GM18909 (cell line): ENCODE results near the gene KIAA0825.

Source experiments
- ATAC-seq: cut with Tn5 transposase; IDR thresholded peaks from one replicate; pipeline ENCODE4 v1.9.1; 2021; ENCODE audit warnings: mild to moderate bottlenecking; ENCODE audit not compliant: unreplicated experiment, poor library complexity

Gene KIAA0825

GRCh38 chr5:94517490-94518488 is 100.6 kb downstream of the KIAA0825 start:
- ATAC-seq: no peak

DNA sequence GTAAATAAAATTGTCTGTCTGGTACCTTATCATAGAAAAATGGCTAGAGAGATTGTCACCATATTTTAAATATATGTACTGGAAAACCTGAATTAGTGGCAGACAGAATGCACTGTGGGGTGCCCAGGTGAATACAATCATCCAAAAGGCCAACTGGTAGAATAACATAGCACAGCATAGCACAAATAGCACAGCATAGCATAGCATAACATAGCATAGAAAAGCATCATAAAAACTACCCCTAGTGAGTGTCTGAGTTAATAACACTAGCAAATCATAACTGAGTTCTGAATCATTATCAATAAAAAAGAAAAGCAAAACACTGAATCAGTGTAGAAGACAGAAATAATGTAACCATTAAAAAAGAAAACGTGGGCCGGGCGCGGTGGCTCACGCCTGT is 102.3 kb downstream of the KIAA0825 start:
- no peak for ATAC-seq

DNA sequence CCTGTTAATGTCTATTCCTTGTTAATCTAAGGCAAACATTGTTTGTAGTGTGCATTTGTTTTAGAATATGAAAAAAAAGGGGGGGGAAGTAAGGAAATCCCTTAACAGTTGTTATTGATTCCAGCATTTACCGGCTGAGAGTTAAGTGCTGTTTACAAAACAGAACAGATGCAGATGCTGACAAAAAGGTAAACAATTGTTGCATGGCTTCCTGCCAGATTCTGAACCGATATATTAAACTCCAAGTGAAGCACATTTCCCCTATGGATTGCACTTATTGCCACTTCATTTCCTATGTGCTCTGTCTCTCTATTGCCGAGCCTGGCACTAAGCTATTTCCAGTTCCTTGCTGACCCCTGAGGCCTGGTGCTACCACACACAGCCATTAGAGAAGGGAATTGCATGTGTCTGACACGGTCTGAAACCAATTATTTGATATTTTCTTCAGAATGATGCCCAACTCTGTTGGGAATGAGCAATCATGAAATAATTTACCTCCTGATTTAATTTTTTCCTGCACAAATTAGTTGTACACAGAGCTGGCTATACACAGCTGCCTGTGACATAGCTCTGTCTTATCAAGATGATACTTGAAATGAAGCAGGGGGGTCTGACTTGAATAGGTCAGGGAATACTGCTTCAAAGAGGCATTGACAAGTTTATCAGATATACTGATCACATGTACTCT is 109.8 kb downstream of the KIAA0825 start:
- ATAC-seq: no peak

DNA sequence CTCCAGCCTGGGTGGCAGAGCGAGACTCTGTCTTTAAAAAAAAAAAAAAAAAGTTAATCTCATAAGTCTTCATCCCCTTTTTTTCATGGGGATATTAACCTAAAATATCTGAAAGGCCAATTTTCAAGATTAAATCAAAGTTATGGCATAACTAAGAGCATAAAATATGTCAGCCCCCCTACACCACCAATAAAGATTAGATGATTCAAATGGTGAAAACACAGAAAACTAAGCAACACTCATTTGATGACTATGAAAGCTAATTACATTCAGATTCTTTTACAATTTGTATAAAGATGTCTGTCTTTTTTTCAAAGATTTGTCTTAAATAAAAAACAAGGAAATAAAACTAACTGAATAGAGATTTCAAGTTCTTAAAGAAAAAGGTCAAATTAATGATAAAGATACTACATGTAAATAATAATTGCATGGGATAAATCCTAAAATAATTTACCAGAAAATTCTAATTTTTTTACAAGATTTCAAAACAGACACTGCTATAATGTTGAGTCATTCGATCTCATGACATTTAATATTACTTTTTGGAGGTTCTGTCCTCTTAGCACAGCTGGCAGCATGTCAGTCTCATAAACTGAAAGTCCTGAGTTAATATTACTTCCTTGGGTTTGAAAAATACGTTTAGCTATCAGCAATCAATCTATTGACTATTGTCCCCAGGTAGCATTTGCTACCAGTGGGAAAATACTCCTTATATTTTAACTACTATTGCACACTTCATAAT is 112.9 kb downstream of the KIAA0825 start:
- no peak for ATAC-seq

- no peak for ATAC-seq
Observed at GRCh38 chr5:94503677-94504076, 114.7 kb downstream of the KIAA0825 start.

GRCh38 chr5:94501365-94501764 is 117.0 kb downstream of the KIAA0825 start:
- no peak for ATAC-seq

DNA sequence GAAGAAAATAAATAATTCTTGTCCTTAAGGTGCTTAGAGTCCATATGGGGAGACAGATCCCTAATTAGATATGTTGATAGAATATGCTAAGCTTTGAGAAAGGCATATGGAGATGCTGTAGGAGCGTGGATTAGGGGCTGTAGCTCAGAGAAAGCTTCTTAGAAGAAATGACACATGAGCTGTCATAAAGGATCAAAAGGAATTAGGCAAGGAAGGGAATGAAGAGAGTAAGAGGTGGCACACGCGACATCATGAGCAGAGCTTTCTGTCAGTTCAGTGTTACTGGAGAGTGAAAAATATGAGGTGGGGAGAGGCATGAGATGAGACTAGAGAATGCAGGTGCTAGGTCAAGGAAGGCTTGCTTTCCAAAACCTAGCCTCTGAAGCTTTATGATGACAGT is 118.6 kb downstream of the KIAA0825 start:
- no peak for ATAC-seq

DNA sequence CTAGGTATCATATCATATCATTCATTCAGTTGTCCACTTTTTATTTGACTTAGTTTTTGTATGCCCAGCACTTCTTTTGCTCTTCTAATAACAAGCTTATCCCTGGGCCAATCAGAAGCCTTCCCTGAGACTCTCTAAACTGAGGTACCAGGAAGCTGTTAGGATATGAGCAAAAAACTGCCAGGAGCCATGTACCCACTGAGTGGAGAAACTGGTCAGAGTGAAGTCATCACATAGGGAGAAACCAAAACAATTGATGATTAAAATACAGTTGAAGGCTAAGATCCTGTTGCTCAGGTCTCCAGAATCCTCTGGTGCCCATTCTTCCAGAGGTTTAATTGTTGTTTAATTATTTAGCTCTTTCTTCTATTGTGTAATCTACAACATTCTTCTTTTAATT is 120.2 kb downstream of the KIAA0825 start:
- no peak for ATAC-seq

DNA sequence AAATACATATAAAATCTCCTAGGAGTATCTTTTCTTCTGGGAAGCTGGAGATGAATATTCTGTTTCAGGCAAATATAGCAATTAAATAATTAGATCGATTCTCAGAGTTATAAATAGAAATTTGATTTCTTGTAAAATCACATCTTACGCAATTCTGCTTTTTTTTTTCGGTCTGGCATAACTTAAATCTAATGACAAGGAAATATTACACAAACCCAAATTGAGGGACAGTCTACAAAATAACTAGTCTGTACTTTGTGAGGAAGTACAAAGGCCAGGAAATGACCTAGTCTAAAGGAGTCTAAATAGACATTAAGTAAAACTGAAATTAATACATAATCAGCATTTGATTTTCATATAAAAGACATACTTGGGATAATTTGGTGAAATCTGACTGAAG is 133.3 kb downstream of the KIAA0825 start:
- no peak for ATAC-seq

GRCh38 chr5:94481059-94481458 is 137.3 kb downstream of the KIAA0825 start:
- peak; percentile 47 for ATAC-seq

- ATAC-seq: no peak
Observed at GRCh38 chr5:94480486-94480885, 137.9 kb downstream of the KIAA0825 start.

DNA sequence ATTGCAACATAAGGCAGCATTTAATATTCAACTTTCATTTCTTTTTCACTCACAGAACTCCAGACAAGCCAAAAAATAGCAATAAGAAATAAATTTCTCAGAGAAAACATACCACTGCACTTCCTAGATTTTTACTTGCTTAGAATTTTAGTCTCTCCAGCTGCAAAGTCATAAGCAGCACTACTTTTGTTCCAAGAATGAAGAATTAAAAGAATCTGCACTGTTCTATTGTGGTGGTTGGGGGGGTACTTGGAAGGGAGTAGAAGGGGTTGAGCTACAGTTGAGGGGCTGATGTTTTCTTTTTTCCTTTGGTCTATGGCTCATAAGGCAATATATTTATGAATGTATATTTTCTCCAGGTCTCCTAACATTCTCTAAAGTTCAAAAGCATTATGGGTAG is 144.5 kb downstream of the KIAA0825 start:
- no peak for ATAC-seq

DNA sequence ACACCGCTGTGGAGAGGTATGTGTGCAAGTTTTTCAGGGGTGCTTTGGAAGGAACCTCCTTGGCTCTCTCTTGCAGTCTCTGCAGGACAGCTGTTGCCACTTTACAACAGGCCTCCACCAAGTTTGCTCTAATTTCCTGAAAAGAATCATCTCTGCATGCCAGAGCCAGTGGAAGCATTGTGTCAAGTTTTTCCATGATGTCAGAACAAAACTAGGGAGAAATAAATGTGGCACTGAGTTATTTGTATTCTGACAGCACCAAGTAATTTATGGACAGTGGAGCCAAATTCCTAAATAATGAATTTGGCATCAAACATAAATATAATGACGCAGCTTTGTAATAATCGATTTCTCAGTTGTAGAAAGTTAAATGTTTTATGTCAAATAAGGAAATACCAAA is 146.9 kb downstream of the KIAA0825 start:
- ATAC-seq: no peak

DNA sequence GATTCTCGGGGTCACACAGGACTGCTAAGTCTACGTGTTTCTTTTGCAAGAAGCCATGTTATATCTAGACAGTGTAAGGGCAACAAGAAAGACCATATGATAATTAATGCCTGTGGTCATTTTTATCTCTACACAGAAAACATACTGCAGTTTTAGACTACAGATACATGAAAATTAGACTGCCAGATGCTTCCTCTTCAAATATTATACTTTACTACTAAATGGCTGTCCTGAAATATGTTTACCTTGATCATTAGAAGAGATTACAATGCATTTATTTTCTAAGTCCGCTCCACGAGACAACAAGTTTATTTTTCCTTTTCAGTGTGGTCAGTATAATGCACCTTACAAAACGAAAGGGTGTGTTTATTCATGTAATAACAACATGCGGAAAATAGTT is 147.6 kb downstream of the KIAA0825 start:
- no peak for ATAC-seq

- no peak for ATAC-seq
Observed at GRCh38 chr5:94469894-94470329, 148.5 kb downstream of the KIAA0825 start.

DNA sequence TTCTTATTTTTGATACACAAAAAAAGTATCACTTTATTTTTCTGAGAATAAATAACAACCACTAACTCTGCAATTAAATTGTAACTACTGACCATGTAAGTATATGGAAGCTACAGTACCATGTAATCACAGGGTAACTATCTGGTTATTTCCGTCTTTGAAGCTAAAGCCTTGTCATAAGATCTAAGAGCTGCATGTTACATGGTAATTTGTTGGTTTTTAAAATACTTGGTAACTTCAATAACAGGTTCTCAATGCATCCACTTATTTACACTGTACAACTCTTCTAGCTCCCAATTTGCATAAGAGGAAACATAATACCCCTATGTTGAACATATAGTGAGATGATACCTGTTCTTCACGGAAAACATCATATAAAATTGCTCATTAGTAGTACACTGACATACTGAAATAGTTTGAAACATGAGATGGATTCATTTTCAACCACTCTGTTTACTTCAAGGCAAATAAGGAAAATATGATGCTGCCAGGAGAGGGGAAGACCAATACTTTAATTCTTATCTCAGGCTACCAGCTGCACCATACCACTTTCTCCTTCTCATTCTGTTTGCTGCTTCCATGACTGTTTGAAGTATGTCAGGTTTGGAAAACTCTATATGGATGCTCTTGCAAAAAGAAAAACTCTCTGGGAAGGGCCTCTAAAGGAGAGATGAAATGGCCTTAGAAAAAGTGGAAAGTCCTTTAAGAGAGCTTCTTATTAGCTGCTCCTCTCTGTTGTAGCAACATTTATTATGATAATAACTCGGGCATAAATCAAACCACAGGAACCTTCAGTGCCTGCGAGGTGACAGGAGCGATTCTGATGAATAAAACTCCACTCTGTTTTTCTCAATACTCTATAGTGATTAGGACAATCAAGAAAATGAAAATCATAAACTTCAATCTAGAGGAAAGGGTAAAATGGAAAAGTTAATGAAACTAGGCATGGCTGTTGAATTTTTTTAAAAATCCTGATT is 150.2 kb downstream of the KIAA0825 start:
- ATAC-seq: no peak

GRCh38 chr5:94467346-94467953 is 151.0 kb downstream of the KIAA0825 start:
- ATAC-seq: no peak

DNA sequence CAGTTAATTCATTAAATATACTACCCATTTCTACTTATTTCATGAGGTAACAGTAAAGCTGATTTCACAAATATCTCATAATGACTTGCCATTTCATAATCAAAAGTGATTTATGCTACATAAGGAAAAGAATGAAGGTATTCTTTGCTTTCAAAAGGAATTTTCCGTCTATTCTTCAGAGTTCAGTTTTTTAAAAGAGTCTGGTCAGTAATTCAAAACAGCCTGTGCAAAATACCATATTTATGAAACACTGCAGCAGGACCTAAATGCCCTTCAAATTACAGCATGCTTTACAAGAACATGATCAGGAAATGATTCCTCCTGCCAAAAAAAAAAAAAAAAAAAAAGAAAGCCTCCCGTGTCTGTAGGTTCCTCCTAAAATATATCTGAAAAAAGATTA is 154.7 kb downstream of the KIAA0825 start:
- ATAC-seq: no peak

DNA sequence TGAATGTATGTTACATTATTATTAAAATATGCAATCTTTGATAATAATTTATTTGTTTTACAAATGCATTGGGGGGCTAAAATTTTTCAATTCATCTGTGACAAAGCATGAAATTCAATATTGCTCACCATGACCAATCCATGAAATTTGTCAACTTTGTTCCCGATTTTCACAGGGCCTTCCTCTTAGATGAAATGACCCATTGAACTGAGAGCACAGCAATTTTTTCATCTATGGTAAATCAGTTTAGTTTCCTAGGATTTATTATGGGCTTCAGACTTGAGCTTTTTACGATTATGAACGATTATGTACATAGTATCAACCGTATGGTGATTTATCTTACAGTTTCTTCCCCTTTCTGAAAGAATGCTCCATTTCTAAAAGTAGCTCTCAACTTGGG is 157.3 kb downstream of the KIAA0825 start:
- ATAC-seq: no peak
